Measurements from ENCODE around the gene MIER2. TPM values are rescaled to one million over a fixed set of nuclear protein-coding genes. Genes with fewer than 3 reads are reported as not detected.

The MIER2 gene
- total RNA-seq, 1 donor = 10.5 TPM

GRCh38 chr19:379796-380195, 35.2 kb upstream of the MIER2 start:
- no peak for DNase-seq (ENCODE audit: low read depth in 2 of 3, low spot score in 2 of 3)

- DNase-seq (ENCODE audit: low read depth in 2 of 3, low spot score in 2 of 3) = no peak
These were observed 34.1 kb upstream of the MIER2 start for GRCh38 chr19:378706-379105.

- DNase-seq (ENCODE audit: low read depth in 2 of 3, low spot score in 2 of 3) = no peak
These were observed 33.4 kb upstream of the MIER2 start for GRCh38 chr19:377801-378581.

GRCh38 chr19:376111-376470, 31.5 kb upstream of the MIER2 start:
- no peak for DNase-seq (ENCODE audit: low read depth in 2 of 3, low spot score in 2 of 3)

GRCh38 chr19:375395-376110, 31.0 kb upstream of the MIER2 start:
- DNase-seq (ENCODE audit: low read depth in 2 of 3, low spot score in 2 of 3) = no peak

GRCh38 chr19:374886-375235, 30.3 kb upstream of the MIER2 start:
- DNase-seq (ENCODE audit: low read depth in 2 of 3, low spot score in 2 of 3) = no peak

- DNase-seq (ENCODE audit: low read depth in 2 of 3, low spot score in 2 of 3) = no peak
These were observed 29.7 kb upstream of the MIER2 start for GRCh38 chr19:374183-374885.

- DNase-seq (ENCODE audit: low read depth in 2 of 3, low spot score in 2 of 3) = no peak
These were observed 29.0 kb upstream of the MIER2 start for GRCh38 chr19:373391-374182.

GRCh38 chr19:372306-372890, 27.8 kb upstream of the MIER2 start:
- no peak for DNase-seq (ENCODE audit: low read depth in 2 of 3, low spot score in 2 of 3)

- DNase-seq (ENCODE audit: low read depth in 2 of 3, low spot score in 2 of 3) = peak in 2 of 3 donors; percentile 8 to 19
These were observed 27.0 kb upstream of the MIER2 start for GRCh38 chr19:371501-372168.

- no peak for DNase-seq (ENCODE audit: low read depth in 2 of 3, low spot score in 2 of 3)
These were observed 26.2 kb upstream of the MIER2 start for GRCh38 chr19:370641-371330.

- no peak for DNase-seq (ENCODE audit: low read depth in 2 of 3, low spot score in 2 of 3)
These were observed 25.3 kb upstream of the MIER2 start for GRCh38 chr19:369876-370275.

GRCh38 chr19:369256-369655, 24.7 kb upstream of the MIER2 start:
- no peak for DNase-seq (ENCODE audit: low read depth in 2 of 3, low spot score in 2 of 3)

GRCh38 chr19:368630-369024, 24.0 kb upstream of the MIER2 start:
- no peak for DNase-seq (ENCODE audit: low read depth in 2 of 3, low spot score in 2 of 3)

- DNase-seq (ENCODE audit: low read depth in 2 of 3, low spot score in 2 of 3) = no peak
These were observed 23.5 kb upstream of the MIER2 start for GRCh38 chr19:367963-368629.

- no peak for DNase-seq (ENCODE audit: low read depth in 2 of 3, low spot score in 2 of 3)
These were observed 23.0 kb upstream of the MIER2 start for GRCh38 chr19:367561-367960.

- no peak for DNase-seq (ENCODE audit: low read depth in 2 of 3, low spot score in 2 of 3)
These were observed 22.4 kb upstream of the MIER2 start for GRCh38 chr19:366951-367350.

GRCh38 chr19:366205-366783, 21.7 kb upstream of the MIER2 start:
- no peak for DNase-seq (ENCODE audit: low read depth in 2 of 3, low spot score in 2 of 3)
